K562 (cell line): ENCODE data around the gene ZNF790. TPM values are rescaled to one million over a fixed set of nuclear protein-coding genes. Genes with fewer than 3 reads are reported as not detected.

Experiments
- ARID3B ChIP-seq: fragments of 250-450 bp; sonication (Bioruptor Pico); IDR thresholded peaks from 2 replicates; pipeline ENCODE4 v1.4.0; 2020; ENCODE audit warnings: borderline replicate concordance
- BCL6 ChIP-seq: fragments of 250-450 bp; sonication (Bioruptor Pico); IDR thresholded peaks from 2 replicates; pipeline ENCODE4 v1.4.0; 2020
- CEBPB ChIP-seq: fragments of 450-650 bp; IDR thresholded peaks from 2 replicates; pipeline ENCODE4 v1.6.1; 2016; ENCODE audit warnings: missing genetic modification characterization, missing compliant biosample characterization
- ELK3 ChIP-seq: fragments of 450-650 bp; formaldehyde crosslinking; IDR thresholded peaks from 2 replicates; pipeline ENCODE4 v1.4.0; 2020; ENCODE audit warnings: mild to moderate bottlenecking
- ILK ChIP-seq: fragments of 450-650 bp; IDR thresholded peaks from 2 replicates; pipeline ENCODE4 v1.6.1; 2016; ENCODE audit warnings: missing genetic modification characterization, low read depth, mild to moderate bottlenecking, missing compliant biosample characterization, moderate library complexity, borderline replicate concordance
- LARP7 ChIP-seq: fragments of 450-650 bp; IDR thresholded peaks from 2 replicates; pipeline ENCODE4 v1.6.1; 2016
- MEIS2 ChIP-seq: fragments of 450-650 bp; IDR thresholded peaks from 2 replicates; pipeline ENCODE4 v1.6.1; 2014; ENCODE audit warnings: mild to moderate bottlenecking; ENCODE audit not compliant: partially characterized antibody
- MYNN ChIP-seq, 2 experiments: sonication (generic); formaldehyde crosslinking in 1 of 2; IDR thresholded peaks; 2 replicates each; pipeline versions ENCODE4 v1.5.0 to v1.6.1; 2016 to 2020; ENCODE audit warnings: antibody characterized with exemption in 1 of 2, missing genetic modification reagents in 1 of 2
- POLR3A ChIP-seq: IDR thresholded peaks from 2 replicates; pipeline ENCODE4 v1.6.1; 2011; ENCODE audit warnings: borderline replicate concordance, mild to moderate bottlenecking, moderate library complexity; ENCODE audit not compliant: insufficient read length, insufficient read depth; ENCODE audit errors: extremely low read depth
- SIN3B ChIP-seq: fragments of 450-650 bp; IDR thresholded peaks from 2 replicates; pipeline ENCODE4 v1.6.1; 2017; ENCODE audit warnings: low read depth, mild to moderate bottlenecking, moderate library complexity
- SIRT6 ChIP-seq: IDR thresholded peaks from one replicate; pipeline ENCODE4 v1.6.1; 2012; ENCODE audit warnings: low read depth, mild to moderate bottlenecking, control low read depth, inconsistent platforms, low read length, moderate library complexity
- SOX6 ChIP-seq: fragments of 450-650 bp; IDR thresholded peaks from 2 replicates; pipeline ENCODE4 v1.6.1; 2014; ENCODE audit warnings: mild to moderate bottlenecking
- TAF7 ChIP-seq: fragments of 450-650 bp; IDR thresholded peaks from 2 replicates; pipeline ENCODE4 v1.6.1; 2016; ENCODE audit warnings: missing genetic modification characterization, missing compliant biosample characterization
- TARDBP ChIP-seq: fragments of 450-650 bp; IDR thresholded peaks from 2 replicates; pipeline ENCODE4 v1.6.1; 2016
- WHSC1 ChIP-seq: IDR thresholded peaks from one replicate; pipeline ENCODE4 v1.6.1; 2012; ENCODE audit warnings: low read length, control low read depth, inconsistent platforms
- YY1 ChIP-seq, 3 experiments: IDR thresholded peaks; 2 replicates each; pipeline ENCODE4 v1.6.1; 2011; ENCODE audit warnings: low read length in 2 of 3, mild to moderate bottlenecking in 2 of 3, moderate library complexity in 2 of 3, borderline replicate concordance in 1 of 3, control low read depth in 1 of 3, low read depth in 1 of 3; ENCODE audit not compliant: insufficient read depth in 3 of 3, insufficient replicate concordance in 2 of 3, control insufficient read depth in 1 of 3, insufficient read length in 1 of 3; ENCODE audit errors: extremely low read depth in 1 of 3
- ZNF134 ChIP-seq: fragments of 250-450 bp; sonication (Bioruptor Pico); conservative IDR thresholded peaks from 2 replicates; pipeline ENCODE4 v1.4.0; 2020
- ZNF165 ChIP-seq: fragments of 250-450 bp; sonication (Bioruptor Pico); IDR thresholded peaks from 2 replicates; pipeline ENCODE4 v1.4.0; 2020; ENCODE audit warnings: borderline replicate concordance
- ZNF274 ChIP-seq: IDR thresholded peaks from 2 replicates; pipeline ENCODE4 v1.6.1; 2011; ENCODE audit warnings: low read depth, mild to moderate bottlenecking, low read length, moderate library complexity, borderline replicate concordance
- ZNF324 ChIP-seq: fragments of 250-450 bp; sonication (Bioruptor Pico); IDR thresholded peaks from 2 replicates; pipeline ENCODE4 v1.4.0; 2020; ENCODE audit warnings: mild to moderate bottlenecking
- ZNF584 ChIP-seq: fragments of 200-800 bp; sonication (Bioruptor generic); IDR thresholded peaks from 2 replicates; pipeline ENCODE4 v1.6.1; 2016; ENCODE audit warnings: low read depth, mild to moderate bottlenecking, missing genetic modification characterization, missing compliant biosample characterization
- ZNF589 ChIP-seq: fragments of 200-800 bp; sonication (Bioruptor generic); IDR thresholded peaks from 2 replicates; pipeline ENCODE4 v1.6.1; 2016; ENCODE audit warnings: low read depth, missing genetic modification characterization, missing compliant biosample characterization
- ZNF75A ChIP-seq: fragments of 450-650 bp; formaldehyde crosslinking; IDR thresholded peaks from 2 replicates; pipeline ENCODE4 v1.4.0; 2020; ENCODE audit warnings: mild to moderate bottlenecking
- polyA plus RNA-seq, 8 experiments: library from polyadenylated mRNA; depleted of rRNA in 4 of 8; stranded (reverse) in 5 of 8; unstranded in 3 of 8; fragments of >200 nt; fragmentation: Nextera tagmentation in 2 of 8; fragmentation: Illumina TruSeq in 1 of 8; extraction: Ambion mirVana in 2 of 8; extraction: Trizol in 1 of 8; gene quantifications; 2 replicates each; pipeline versions ENCODE4 v1.2.1 to v1.2.3, GENCODE V29; 2011 to 2014; ENCODE audit warnings: inconsistent platforms in 1 of 8, missing spikeins in 1 of 8
- total RNA-seq, 7 experiments: library from RNA; depleted of rRNA in 6 of 7; stranded (reverse); fragments of >200 nt in 6 of 7; fragmentation: Illumina TruSeq in 2 of 7; extraction: Trizol in 2 of 7; gene quantifications; 2 replicates each; pipeline versions ENCODE4 v1.2.1 to v1.2.3, GENCODE V29; 2011 to 2021; ENCODE audit warnings: low replicate concordance in 1 of 7
- TF ChIP-seq, protein P1 (sequence below): fragments of 450-650 bp; IDR thresholded peaks from 2 replicates; pipeline ENCODE4 v1.6.1; 2016
- TF ChIP-seq, protein P2 (sequence below): sonication (generic); formaldehyde crosslinking; IDR thresholded peaks from 2 replicates; pipeline ENCODE4 v1.9.0; 2022; ENCODE audit warnings: mild to moderate bottlenecking, missing genetic modification reagents

Gene ZNF790
- total and polyA plus RNA-seq, 9 of the 15 experiments (the other 6 are each of a cell fraction or from before 2014, with no cell fraction given), result 0.33 to 1.7 (median 0.53) TPM

GRCh38 chr19:36772311-36773222, 65.6 kb downstream of the ZNF790 start, which contains the start of gene ZNF850 (continued):
- TF ChIP-seq, protein P1, sequence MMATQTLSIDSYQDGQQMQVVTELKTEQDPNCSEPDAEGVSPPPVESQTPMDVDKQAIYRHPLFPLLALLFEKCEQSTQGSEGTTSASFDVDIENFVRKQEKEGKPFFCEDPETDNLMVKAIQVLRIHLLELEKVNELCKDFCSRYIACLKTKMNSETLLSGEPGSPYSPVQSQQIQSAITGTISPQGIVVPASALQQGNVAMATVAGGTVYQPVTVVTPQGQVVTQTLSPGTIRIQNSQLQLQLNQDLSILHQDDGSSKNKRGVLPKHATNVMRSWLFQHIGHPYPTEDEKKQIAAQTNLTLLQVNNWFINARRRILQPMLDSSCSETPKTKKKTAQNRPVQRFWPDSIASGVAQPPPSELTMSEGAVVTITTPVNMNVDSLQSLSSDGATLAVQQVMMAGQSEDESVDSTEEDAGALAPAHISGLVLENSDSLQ, result peak; percentile 30; the same call in 1 of the 2 replicates
- peak; percentile 60 for TF ChIP-seq TAF7 (tag)
- no peak for TF ChIP-seq POLR3A
- TF ChIP-seq MEIS2, result no peak
- no peak for TF ChIP-seq WHSC1
- no peak for TF ChIP-seq SIN3B
- TF ChIP-seq ELK3, result no peak
- TF ChIP-seq ZNF75A, result no peak
- no peak for TF ChIP-seq TARDBP
- TF ChIP-seq ZNF165, result no peak
- TF ChIP-seq ZNF584, result no peak
- no peak for TF ChIP-seq ZNF589
- TF ChIP-seq SIRT6, result no peak
- no peak for TF ChIP-seq BCL6 (CRISPR knock-in tag)
- TF ChIP-seq SOX6, result no peak
- TF ChIP-seq, protein P2, sequence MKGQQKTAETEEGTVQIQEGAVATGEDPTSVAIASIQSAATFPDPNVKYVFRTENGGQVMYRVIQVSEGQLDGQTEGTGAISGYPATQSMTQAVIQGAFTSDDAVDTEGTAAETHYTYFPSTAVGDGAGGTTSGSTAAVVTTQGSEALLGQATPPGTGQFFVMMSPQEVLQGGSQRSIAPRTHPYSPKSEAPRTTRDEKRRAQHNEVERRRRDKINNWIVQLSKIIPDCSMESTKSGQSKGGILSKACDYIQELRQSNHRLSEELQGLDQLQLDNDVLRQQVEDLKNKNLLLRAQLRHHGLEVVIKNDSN (CRISPR knock-in tag), result no peak
- TF ChIP-seq YY1 (IDR thresholded peaks at IDR 0.05; ENCODE audit: borderline replicate concordance in 1 of 3, control insufficient read depth in 1 of 3, extremely low read depth in 1 of 3, insufficient read depth in 3 of 3, insufficient read length in 1 of 3, insufficient replicate concordance in 2 of 3, low read depth in 1 of 3, low read length in 2 of 3), result no peak
- TF ChIP-seq LARP7, result no peak
- TF ChIP-seq ARID3B (CRISPR knock-in tag), result no peak
- no peak for TF ChIP-seq MYNN (IDR thresholded peaks at IDR 0.05)
- no peak for TF ChIP-seq MYNN (CRISPR knock-in tag; IDR thresholded peaks at IDR 0.05)
- no peak for TF ChIP-seq ZNF134 (CRISPR knock-in tag)
- no peak for TF ChIP-seq ZNF324 (CRISPR knock-in tag)
- TF ChIP-seq ILK (tag), result no peak
- TF ChIP-seq CEBPB, result no peak
- no peak for TF ChIP-seq ZNF274
